Neural cell (in vitro differentiated cells): ENCODE measurements around the gene EPS15.

ENCODE experiments used
- EP300 ChIP-seq: fragments of 450-650 bp; conservative IDR thresholded peaks from 2 replicates; pipeline ENCODE4 v1.6.1; 2014; ENCODE audit warnings: antibody characterized with exemption, mild to moderate bottlenecking, moderate library complexity; ENCODE audit not compliant: poor library complexity, severe bottlenecking
- EZH2 ChIP-seq: fragments of 200-600, 300-800 bp; shearing (Covaris generic), sonication (generic); IDR thresholded peaks from 2 replicates; pipeline ENCODE4 v1.6.1; 2014; ENCODE audit warnings: antibody characterized with exemption, low read length, borderline replicate concordance, mild to moderate bottlenecking; ENCODE audit not compliant: insufficient read depth, poor library complexity, severe bottlenecking
- POLR2AphosphoS5 ChIP-seq: IDR thresholded peaks from 2 replicates; pipeline ENCODE4 v1.6.1; 2012
- RAD21 ChIP-seq: fragments of 450-650 bp; conservative IDR thresholded peaks from 2 replicates; pipeline ENCODE4 v1.6.1; 2014; ENCODE audit warnings: antibody characterized with exemption, mild to moderate bottlenecking, moderate library complexity
- SMC3 ChIP-seq: fragments of 450-650 bp; conservative IDR thresholded peaks from 2 replicates; pipeline ENCODE4 v1.6.1; 2014; ENCODE audit warnings: antibody characterized with exemption, mild to moderate bottlenecking, moderate library complexity; ENCODE audit not compliant: poor library complexity
- TF ChIP-seq, protein P1 (sequence below): fragments of 450-650 bp; IDR thresholded peaks from 2 replicates; pipeline ENCODE4 v1.5.1; 2014; ENCODE audit warnings: antibody characterized with exemption, mild to moderate bottlenecking, moderate library complexity; ENCODE audit not compliant: poor library complexity, severe bottlenecking
- TF ChIP-seq, protein P2 (sequence below): IDR thresholded peaks from 2 replicates; pipeline ENCODE4 v1.6.1; 2012; ENCODE audit warnings: borderline replicate concordance

DNA sequence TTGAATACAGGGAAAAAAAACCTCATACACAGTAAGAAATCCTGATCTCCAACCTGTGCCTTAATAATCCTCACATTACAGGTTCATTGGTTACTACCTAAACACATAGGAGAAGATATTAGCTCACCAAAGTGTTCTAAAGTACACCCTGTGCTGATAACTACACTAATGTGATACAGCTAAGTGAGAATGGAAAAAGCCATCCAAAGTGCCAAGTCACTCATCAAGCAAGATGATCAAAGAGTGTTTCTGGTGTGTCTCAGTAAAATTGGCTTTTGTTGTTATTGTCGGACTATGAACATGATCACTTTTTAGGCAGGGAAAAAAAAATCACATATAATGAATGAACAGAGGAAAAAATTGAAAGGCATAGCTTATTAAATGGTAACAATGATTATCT is 31.4 kb downstream of the EPS15 start:
- TF ChIP-seq, protein P1, sequence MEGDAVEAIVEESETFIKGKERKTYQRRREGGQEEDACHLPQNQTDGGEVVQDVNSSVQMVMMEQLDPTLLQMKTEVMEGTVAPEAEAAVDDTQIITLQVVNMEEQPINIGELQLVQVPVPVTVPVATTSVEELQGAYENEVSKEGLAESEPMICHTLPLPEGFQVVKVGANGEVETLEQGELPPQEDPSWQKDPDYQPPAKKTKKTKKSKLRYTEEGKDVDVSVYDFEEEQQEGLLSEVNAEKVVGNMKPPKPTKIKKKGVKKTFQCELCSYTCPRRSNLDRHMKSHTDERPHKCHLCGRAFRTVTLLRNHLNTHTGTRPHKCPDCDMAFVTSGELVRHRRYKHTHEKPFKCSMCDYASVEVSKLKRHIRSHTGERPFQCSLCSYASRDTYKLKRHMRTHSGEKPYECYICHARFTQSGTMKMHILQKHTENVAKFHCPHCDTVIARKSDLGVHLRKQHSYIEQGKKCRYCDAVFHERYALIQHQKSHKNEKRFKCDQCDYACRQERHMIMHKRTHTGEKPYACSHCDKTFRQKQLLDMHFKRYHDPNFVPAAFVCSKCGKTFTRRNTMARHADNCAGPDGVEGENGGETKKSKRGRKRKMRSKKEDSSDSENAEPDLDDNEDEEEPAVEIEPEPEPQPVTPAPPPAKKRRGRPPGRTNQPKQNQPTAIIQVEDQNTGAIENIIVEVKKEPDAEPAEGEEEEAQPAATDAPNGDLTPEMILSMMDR, result no peak
- TF ChIP-seq EP300 (no peak), RAD21 (no peak), SMC3 (no peak), EZH2 (no peak), POLR2AphosphoS5 (no peak)
- TF ChIP-seq, protein P2, sequence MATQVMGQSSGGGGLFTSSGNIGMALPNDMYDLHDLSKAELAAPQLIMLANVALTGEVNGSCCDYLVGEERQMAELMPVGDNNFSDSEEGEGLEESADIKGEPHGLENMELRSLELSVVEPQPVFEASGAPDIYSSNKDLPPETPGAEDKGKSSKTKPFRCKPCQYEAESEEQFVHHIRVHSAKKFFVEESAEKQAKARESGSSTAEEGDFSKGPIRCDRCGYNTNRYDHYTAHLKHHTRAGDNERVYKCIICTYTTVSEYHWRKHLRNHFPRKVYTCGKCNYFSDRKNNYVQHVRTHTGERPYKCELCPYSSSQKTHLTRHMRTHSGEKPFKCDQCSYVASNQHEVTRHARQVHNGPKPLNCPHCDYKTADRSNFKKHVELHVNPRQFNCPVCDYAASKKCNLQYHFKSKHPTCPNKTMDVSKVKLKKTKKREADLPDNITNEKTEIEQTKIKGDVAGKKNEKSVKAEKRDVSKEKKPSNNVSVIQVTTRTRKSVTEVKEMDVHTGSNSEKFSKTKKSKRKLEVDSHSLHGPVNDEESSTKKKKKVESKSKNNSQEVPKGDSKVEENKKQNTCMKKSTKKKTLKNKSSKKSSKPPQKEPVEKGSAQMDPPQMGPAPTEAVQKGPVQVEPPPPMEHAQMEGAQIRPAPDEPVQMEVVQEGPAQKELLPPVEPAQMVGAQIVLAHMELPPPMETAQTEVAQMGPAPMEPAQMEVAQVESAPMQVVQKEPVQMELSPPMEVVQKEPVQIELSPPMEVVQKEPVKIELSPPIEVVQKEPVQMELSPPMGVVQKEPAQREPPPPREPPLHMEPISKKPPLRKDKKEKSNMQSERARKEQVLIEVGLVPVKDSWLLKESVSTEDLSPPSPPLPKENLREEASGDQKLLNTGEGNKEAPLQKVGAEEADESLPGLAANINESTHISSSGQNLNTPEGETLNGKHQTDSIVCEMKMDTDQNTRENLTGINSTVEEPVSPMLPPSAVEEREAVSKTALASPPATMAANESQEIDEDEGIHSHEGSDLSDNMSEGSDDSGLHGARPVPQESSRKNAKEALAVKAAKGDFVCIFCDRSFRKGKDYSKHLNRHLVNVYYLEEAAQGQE, result no peak
